OCI-LY1 (cell line): ENCODE results near the gene PKNOX1.

Experiments used
- H2AFZ ChIP-seq: fragments of 200-600 bp; sonication (generic), shearing (Covaris generic); 2 replicates; pipeline ENCODE4 v1.6.0; 2014; ENCODE audit warnings: antibody characterized with exemption, mild to moderate bottlenecking, low read length
- H3F3A ChIP-seq: fragments of 200-600 bp; sonication (generic), shearing (Covaris generic); 2 replicates; pipeline ENCODE4 v1.6.0; 2014; ENCODE audit warnings: mild to moderate bottlenecking, antibody characterized with exemption, low read length, moderate library complexity; ENCODE audit not compliant: insufficient read depth
- H3K27ac ChIP-seq: fragments of 200-600 bp; sonication (generic); 2 replicates; pipeline ENCODE4 v1.5.1; 2014; ENCODE audit warnings: low read length, mixed run types, mild to moderate bottlenecking, low read depth; ENCODE audit not compliant: poor library complexity, severe bottlenecking
- H3K27me3 ChIP-seq: fragments of 200-600 bp; sonication (generic); 2 replicates; pipeline ENCODE4 v1.6.0; 2014; ENCODE audit warnings: antibody characterized with exemption, mild to moderate bottlenecking, low read length, moderate library complexity; ENCODE audit not compliant: insufficient read depth
- H3K36me3 ChIP-seq: fragments of 200-600 bp; sonication (generic); 2 replicates; pipeline ENCODE4 v1.6.1; 2014; ENCODE audit warnings: mild to moderate bottlenecking, antibody characterized with exemption, low read length, moderate library complexity, mixed read lengths; ENCODE audit not compliant: insufficient read depth
- H3K4me1 ChIP-seq: fragments of 200-600 bp; sonication (generic); 2 replicates; pipeline ENCODE4 v1.5.1; 2014; ENCODE audit warnings: mild to moderate bottlenecking, low read length, moderate library complexity; ENCODE audit not compliant: insufficient read depth, severe bottlenecking
- H3K4me2 ChIP-seq: fragments of 200-600 bp; sonication (generic), shearing (Covaris generic); 2 replicates; pipeline ENCODE4 v1.6.1; 2014; ENCODE audit warnings: low read length
- H3K4me3 ChIP-seq: fragments of 200-600 bp; sonication (generic); 2 replicates; pipeline ENCODE4 v1.5.1; 2014; ENCODE audit warnings: low read length, low read depth, mild to moderate bottlenecking, mixed read lengths; ENCODE audit not compliant: poor library complexity, severe bottlenecking
- H3K79me2 ChIP-seq: fragments of 200-600 bp; shearing (Covaris generic); 2 replicates; pipeline ENCODE4 v1.6.1; 2016; ENCODE audit warnings: mixed run types, low read length, mixed read lengths; ENCODE audit not compliant: insufficient read depth
- H3K9ac ChIP-seq: fragments of 200-600 bp; sonication (generic), shearing (Covaris generic); 2 replicates; pipeline ENCODE4 v1.6.1; 2014; ENCODE audit warnings: mild to moderate bottlenecking, low read length, mixed read lengths
- H3K9me2 ChIP-seq: fragments of 200-600 bp; sonication (generic), shearing (Covaris generic); 2 replicates; pipeline ENCODE4 v1.6.1; 2014; ENCODE audit warnings: low read depth, mild to moderate bottlenecking, low read length, mixed read lengths
- H3K9me3 ChIP-seq: fragments of 200-600 bp; shearing (Covaris generic); 2 replicates; pipeline ENCODE4 v1.6.1; 2014; ENCODE audit warnings: low read length, mixed read lengths
- H4K20me1 ChIP-seq: fragments of 200-600 bp; sonication (generic), shearing (Covaris generic); 2 replicates; pipeline ENCODE4 v1.6.0; 2016; ENCODE audit warnings: mild to moderate bottlenecking, low read length; ENCODE audit not compliant: insufficient read depth
- EZH2 ChIP-seq: fragments of 200-600 bp; sonication (generic), shearing (Covaris generic); IDR thresholded peaks from 2 replicates; pipeline ENCODE4 v1.8.0; 2017; ENCODE audit warnings: borderline replicate concordance, mixed run types, mild to moderate bottlenecking, antibody characterized with exemption, low read length, moderate library complexity, mixed read lengths
- TF ChIP-seq, protein P1 (sequence below): fragments of 200-600 bp; sonication (generic), shearing (Covaris generic); IDR thresholded peaks from 2 replicates; pipeline ENCODE4 v1.5.1; 2017; ENCODE audit warnings: mild to moderate bottlenecking, antibody characterized with exemption, low read length, moderate library complexity, mixed read lengths

PKNOX1 gene

DNA sequence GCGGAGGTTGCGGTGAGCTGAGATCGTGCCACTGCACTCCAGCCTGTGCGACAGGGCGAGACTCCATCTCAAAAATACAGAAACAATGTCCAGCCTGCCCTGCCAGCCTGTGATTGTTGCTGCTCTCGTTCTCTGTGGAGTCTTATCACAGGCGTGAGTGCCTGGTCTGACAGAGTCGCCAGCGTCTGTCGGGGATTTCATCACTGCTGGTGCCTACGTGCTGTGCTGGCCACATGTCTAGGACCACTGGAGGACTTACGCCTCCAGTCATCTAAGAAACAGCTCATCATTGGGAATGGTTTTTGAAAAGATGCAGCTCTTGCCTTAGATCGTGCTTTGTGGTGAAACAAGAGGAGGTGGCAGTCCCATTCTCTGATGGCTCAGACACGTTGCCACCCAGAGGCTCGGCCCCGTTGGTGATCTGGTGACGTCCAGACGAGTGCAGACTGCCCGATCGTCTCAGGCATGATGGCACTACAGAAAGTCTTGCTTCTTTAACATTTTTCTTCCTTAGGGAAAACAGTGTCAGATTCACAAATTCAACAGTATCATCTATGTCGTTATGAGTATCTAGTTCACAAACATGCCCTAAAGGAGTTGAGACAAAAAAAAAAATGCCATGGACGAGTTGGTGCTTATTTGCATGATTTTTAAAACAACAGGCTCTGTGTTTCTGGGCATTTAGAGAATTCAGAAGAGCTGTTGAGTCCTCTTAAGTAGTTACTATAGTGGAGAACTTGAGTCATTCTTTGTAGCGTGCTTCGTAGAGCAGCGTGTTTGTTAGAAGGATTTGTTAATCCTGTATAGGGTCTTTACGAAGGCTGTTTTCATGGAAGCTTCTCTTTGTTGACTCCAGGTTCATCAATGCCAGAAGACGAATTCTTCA, 53.7 kb downstream of the PKNOX1 start:
- TF ChIP-seq EZH2, result no peak
- peaks cover 62% of the 10 kb centered on the region for H3K36me3 ChIP-seq

DNA sequence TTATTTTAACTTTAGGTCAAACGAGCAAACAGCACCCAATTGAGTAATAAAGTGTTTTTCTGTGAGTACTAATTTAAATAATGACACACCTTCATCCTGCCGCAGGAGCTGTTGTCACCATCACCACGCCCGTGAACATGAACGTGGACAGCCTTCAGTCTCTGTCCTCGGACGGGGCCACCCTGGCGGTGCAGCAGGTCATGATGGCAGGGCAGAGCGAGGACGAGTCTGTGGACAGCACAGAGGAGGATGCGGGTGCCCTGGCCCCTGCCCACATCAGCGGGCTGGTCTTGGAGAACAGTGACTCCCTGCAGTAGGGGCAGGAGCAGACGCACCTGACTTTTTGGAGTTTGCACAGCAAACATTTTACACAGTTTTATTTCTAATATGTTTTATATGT, 55.4 kb downstream of the PKNOX1 start:
- Histone ChIP-seq H3K27ac (no peak overlapping the region), H3K79me2 (no peaks in the 10 kb centered on the region), H3K27me3 (no peaks in the 10 kb centered on the region), H3K4me2 (no peak overlapping the region), H3K36me3 (peaks cover 57% of the 10 kb centered on the region), H3K9me3 (no peaks in the 10 kb centered on the region), H3K4me1 (peaks cover 23% of the 10 kb centered on the region), H3F3A (no peaks in the 10 kb centered on the region; the same call in 1 of the 2 replicates), H3K9ac (no peak overlapping the region), H3K9me2 (no peaks in the 10 kb centered on the region), H3K4me3 (no peak overlapping the region), H2AFZ (no peak overlapping the region), H4K20me1 (no peaks in the 10 kb centered on the region)
- TF ChIP-seq EZH2, result no peak
- TF ChIP-seq, protein P1, sequence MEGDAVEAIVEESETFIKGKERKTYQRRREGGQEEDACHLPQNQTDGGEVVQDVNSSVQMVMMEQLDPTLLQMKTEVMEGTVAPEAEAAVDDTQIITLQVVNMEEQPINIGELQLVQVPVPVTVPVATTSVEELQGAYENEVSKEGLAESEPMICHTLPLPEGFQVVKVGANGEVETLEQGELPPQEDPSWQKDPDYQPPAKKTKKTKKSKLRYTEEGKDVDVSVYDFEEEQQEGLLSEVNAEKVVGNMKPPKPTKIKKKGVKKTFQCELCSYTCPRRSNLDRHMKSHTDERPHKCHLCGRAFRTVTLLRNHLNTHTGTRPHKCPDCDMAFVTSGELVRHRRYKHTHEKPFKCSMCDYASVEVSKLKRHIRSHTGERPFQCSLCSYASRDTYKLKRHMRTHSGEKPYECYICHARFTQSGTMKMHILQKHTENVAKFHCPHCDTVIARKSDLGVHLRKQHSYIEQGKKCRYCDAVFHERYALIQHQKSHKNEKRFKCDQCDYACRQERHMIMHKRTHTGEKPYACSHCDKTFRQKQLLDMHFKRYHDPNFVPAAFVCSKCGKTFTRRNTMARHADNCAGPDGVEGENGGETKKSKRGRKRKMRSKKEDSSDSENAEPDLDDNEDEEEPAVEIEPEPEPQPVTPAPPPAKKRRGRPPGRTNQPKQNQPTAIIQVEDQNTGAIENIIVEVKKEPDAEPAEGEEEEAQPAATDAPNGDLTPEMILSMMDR, result no peak

More for the DNA sequence above, 53.7 kb downstream of the PKNOX1 start:
- H3K4me3 ChIP-seq, result no peak overlapping the region
- H2AFZ ChIP-seq, result no peak overlapping the region
- H3K9me3 ChIP-seq, result no peaks in the 10 kb centered on the region
- H3K9ac ChIP-seq, result no peak overlapping the region
- no peaks in the 10 kb centered on the region for H4K20me1 ChIP-seq
- peaks cover 23% of the 10 kb centered on the region for H3K4me1 ChIP-seq
- H3K27ac ChIP-seq, result peak overlapping the region; percentile 91
- no peaks in the 10 kb centered on the region; the same call in 1 of the 2 replicates for H3F3A ChIP-seq
- H3K79me2 ChIP-seq, result no peaks in the 10 kb centered on the region
- H3K4me2 ChIP-seq, result no peak overlapping the region
- no peaks in the 10 kb centered on the region for H3K27me3 ChIP-seq
- H3K9me2 ChIP-seq, result no peaks in the 10 kb centered on the region

DNA sequence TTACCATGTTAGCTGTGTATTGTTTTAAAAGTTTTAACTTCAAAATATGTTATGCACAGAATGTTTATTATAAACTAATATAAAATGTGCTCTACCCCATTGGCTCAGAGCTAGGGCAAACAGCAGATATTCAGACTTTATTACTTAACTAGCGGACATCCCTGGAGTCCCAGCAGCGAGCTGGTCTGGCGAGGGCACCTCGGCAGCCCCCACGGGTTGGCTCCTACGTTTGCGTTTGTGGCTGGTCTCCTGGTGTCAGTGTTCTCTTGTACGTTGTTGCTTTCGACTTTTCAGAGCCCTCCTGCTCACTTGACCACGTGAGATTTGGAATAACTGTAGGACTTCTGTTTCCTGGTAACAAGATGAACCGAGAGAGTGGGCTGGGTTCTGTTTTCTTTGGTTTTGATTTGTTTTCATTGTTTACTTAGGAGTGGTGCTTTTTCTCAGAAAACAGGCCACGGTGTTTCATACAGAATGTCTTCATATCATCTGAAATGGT, 56.8 kb downstream of the PKNOX1 start:
- Histone ChIP-seq H3K4me3 (no peak overlapping the region), H3K9me2 (no peaks in the 10 kb centered on the region), H3K27ac (no peak overlapping the region), H3K4me1 (peaks cover 14% of the 10 kb centered on the region), H3F3A (no peaks in the 10 kb centered on the region), H3K4me2 (no peak overlapping the region), H3K9me3 (no peaks in the 10 kb centered on the region), H3K9ac (no peak overlapping the region), H3K36me3 (peaks cover 48% of the 10 kb centered on the region), H3K27me3 (no peaks in the 10 kb centered on the region), H4K20me1 (no peaks in the 10 kb centered on the region), H2AFZ (no peak overlapping the region), H3K79me2 (no peaks in the 10 kb centered on the region)
- TF ChIP-seq, protein P1, result no peak
- TF ChIP-seq EZH2, result no peak
